DMS53 treated with DMSO at 0.1 percent for 48 hours (cell line): Measurements from ENCODE around the gene NKD1.

Source experiments
- DNase-seq: peaks from one replicate; lab custom pipeline; 2025; ENCODE audit not compliant: unreplicated experiment; lab: John Stamatoyannopoulos, UW

The NKD1 gene

GRCh38 chr16:50557046-50557445, 8.8 kb downstream of the NKD1 start:
- no peak for DNase-seq

DNA sequence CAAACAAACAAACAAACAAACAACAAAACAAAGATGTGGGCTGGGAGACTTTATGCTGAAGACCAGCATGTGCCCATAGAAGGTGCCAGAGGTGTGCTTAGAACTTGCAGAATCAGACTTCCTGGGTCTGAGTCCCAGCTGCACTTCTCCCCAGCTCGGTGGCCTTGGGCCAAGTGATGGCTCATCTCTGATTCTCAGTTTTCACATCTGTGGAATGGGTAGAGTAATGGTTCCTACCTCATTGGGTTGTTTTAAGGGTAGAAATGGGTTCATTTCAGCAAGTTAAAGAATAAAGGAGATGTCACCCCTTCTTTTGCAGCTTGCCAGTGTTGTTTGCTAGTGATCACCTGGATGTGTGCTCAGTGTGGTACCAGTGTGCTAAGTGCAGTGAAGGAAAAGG, 10.7 kb downstream of the NKD1 start:
- no peak for DNase-seq

DNA sequence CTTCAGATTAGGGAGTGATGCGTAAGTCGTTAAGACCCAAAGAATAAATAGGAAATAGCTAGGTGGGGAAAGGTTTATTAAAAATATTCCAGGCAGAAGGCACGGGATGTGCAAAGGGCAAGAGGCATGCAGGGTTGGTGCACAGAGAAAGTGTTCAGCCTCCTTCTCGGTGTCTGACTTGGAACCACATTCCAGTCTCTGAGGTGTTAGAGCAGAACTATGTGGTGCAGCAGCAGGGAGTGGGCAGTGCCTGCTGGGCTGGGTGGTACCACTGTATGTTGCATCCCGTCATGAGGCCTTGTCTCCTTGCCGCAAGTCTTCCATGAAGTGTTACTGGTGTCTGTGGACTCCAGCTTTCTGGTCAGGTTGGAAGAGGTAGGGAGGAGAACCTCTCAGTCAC, 11.1 kb downstream of the NKD1 start:
- DNase-seq: no peak

DNA sequence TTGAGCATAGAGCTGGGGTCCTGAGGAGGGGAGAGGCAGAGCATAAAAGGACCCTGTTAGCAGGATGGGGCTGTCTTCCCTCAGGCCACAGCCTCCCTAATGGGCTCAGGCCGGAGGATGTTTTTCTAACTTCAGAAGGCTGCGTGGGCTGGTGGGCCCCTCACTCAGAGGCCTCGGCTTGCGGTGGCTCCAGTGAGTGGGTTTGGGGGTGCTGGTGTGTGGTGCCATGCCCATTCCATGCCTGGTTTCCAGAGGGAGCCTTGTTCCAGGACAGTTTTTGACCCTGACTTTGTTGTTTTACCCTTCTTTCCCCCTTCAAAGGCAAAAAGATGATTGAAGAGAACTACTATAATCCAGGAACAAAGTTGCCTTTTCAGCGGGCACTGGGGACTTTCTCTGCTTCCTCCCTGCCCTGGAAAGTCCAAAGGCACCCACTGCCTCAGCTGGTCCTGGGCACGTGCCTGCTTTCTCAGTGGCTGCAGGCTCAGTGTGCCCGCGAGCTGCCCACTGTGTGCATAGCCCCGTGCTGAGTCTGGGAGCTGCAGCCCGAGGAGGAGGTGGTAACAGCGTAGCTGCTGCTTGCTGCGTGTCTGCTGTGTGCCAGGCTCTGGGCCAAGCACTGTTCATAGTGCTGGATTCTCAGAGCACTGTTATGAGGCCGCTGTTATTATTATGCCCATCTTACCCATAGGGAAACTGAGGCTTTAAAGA, 11.8 kb downstream of the NKD1 start:
- no peak for DNase-seq

- DNase-seq: no peak
These were observed 13.0 kb downstream of the NKD1 start for GRCh38 chr16:50560903-50561863.

DNA sequence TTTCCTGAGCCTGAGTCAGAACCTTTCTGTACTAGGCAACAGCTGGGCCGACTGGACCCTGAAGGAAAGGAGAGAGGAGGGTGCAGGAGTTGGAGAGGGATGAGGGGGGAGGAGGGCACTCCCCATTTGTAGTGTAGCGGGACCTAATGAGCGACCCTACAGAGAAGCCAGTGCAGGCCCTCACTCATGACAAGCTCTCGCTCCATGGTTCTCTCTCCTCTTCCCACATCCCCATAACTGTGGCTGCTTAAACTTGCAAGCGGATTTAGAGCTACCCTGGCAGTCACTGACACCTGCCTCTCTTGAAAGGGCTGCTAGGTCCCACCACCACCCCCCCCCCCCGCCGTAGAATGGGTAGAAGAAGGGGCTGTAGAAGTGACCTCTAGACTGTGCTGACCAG, 14.5 kb downstream of the NKD1 start:
- no peak for DNase-seq

- no peak for DNase-seq
These were observed 15.8 kb downstream of the NKD1 start for GRCh38 chr16:50563989-50564388.

DNA sequence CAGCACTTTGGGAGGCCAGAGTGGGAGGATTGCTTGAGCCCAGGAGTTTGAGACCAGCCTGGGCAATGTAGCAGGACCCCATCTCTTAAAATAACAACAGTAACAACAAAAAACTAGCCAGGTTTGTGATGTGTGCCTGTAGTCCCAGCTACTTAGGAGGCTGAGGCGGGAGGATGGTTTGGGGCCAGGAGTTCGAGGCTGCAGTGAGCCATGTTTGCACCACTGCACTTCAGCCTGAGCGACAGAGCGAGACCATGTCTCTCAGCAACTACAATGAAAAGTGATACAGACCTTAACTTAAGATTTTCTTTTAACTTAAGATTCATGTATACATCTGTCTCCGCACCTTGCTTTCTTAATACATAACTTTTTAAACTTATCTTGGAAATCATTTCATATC, 17.2 kb downstream of the NKD1 start:
- DNase-seq: no peak

DNA sequence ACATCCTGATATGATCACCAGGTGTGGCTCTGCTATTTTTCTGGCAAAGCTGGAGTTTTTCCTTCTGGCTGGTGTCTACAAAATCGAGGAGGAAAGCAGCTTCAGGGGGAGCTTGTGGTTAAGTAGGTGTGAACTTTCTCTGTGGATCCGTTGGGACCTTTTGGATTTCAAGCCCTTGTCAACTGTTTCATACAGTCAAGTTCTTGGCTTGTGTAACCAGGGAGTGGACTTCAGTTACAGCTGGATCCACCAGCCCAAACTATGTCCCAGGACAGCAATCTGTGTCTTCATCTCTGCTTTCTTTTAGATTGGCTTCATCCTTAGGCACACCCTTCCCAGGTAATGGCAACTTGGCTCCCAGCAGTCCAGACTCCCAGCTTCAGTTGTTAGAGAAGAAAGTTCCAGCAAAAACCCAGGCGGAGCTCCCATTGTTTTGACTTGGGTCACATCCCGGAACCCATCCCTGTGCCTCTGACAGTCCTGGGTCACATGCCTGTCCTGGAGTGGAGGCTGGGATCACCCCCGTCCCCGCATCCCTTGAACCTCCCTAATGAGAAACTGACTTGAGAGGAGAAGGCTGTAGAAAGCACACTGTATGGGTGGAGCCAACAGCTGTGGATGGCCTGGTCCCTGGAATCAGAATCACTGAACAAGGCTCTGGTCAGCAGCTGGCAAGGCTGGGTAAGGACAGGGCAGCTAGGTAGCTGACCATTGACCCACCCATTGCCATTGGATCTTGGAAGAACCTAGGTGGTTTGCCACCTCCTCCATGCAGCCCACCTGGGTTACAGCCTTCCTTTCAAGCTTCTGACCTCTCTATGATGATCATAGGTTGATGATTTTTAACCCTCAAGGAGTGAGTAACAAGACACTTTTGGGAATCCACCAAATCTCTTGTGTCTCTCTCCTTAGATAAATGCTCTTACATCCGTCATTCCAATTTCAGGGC, 18.1 kb downstream of the NKD1 start:
- DNase-seq: no peak

GRCh38 chr16:50567651-50568050, 19.5 kb downstream of the NKD1 start:
- DNase-seq: no peak

DNA sequence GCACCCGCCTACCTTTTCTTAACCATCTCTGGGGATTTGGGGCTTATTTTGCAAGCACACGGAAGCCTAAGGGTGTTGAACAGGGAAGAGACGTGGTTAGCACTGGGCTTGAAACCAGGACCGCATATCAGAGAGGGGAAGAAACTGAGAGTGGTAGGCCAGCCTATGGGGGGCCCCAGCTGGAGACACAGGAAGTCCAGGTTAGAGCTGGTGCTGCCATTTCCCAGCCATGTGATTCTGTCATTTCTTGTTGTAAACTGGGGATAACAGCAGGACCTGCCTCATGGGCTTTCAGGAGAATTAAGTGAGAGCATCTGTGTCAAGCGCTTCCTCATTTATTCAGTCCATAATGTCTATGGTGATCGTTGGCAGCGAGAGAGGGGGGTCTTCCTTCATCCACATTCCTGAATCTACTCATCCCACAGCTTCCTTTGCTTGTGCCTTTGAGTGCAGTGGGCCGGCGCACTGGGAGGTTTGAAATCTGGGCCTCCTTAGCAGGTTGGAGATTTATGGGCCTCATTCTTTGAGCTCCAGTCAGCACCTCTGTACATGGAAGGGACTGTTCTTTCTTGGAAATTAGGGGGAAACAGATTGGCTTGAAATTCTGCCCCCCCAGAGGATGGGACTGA, 20.1 kb downstream of the NKD1 start:
- DNase-seq: no peak

DNA sequence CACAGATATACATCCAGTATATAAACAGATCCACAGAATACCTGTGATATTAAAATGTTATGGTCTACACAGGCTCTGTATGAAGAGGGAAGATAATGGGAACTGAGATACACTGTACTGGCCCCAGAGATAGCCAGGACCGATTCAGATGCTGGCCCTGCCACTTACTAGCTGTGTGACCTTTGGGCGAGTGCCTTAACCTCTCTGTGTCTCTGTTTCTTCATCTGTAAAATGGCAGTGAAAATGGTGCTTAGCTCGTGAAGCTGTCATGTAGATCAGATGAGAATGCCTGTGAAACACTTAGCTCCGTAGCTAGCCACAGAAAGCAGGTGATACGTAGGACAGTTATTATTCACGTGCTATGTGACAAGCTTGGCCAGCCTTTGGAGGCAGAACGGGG, 22.2 kb downstream of the NKD1 start:
- DNase-seq: no peak

DNA sequence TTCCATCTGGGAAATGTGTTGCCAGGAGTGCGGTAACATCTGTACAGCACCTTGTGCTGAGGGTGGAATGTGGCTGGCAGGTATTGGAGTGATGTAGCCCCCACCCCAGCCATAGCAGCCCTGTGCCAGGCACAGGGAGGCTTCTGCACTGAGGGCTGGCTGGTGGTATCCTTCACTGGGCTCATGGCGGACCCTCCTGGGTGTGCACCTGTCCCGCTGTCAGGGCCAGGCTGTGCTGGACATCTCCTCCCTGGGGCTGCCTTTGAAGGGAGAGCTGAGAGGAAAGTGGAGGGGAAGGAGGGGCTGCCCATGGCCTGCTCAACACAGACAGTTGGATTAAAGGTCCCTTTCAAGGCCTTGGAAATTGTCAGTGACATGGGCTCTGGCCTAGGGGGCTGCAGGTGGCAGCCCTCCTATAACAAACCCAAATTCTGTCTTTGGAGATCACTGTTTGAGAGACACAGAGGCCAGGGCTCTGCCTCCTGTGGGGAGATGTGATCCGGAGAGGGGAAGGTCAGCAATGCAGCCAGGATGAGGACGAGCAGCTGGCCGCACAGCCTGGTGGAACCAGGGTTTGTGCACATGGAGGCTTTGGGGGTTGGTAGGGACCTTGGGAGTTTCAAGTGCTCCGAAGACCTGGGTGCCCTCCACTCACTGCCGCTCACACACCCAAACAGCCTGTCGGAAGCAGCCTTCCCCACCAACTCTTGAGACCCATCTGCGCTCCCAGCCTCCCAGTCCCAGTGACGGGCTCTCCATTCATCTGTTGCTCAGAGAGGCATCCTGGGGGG, 22.8 kb downstream of the NKD1 start:
- no peak for DNase-seq

GRCh38 chr16:50571786-50572185, 23.6 kb downstream of the NKD1 start:
- DNase-seq: no peak

- DNase-seq: no peak
These were observed 24.5 kb downstream of the NKD1 start for GRCh38 chr16:50572700-50573099.

DNA sequence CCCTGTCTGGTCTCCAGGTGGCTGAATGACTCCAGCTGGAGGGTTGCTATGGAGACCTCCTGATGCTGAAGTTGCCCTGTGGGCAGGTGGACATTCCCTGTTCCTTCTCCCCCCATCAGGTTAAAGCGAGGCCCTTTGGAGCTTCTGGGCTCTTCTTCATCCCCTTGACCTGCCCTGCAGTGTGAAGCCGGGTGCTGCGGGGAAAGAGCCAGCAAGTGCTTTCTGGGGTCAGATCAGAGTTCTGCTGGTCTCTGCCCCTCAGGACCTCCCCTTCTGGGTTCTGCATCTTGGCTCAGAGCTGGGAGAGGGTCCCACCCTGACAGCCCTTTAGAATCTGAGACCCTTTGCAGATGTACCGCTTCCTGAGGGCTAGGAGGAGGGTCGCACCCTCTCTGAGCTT, 25.1 kb downstream of the NKD1 start:
- DNase-seq: no peak

DNA sequence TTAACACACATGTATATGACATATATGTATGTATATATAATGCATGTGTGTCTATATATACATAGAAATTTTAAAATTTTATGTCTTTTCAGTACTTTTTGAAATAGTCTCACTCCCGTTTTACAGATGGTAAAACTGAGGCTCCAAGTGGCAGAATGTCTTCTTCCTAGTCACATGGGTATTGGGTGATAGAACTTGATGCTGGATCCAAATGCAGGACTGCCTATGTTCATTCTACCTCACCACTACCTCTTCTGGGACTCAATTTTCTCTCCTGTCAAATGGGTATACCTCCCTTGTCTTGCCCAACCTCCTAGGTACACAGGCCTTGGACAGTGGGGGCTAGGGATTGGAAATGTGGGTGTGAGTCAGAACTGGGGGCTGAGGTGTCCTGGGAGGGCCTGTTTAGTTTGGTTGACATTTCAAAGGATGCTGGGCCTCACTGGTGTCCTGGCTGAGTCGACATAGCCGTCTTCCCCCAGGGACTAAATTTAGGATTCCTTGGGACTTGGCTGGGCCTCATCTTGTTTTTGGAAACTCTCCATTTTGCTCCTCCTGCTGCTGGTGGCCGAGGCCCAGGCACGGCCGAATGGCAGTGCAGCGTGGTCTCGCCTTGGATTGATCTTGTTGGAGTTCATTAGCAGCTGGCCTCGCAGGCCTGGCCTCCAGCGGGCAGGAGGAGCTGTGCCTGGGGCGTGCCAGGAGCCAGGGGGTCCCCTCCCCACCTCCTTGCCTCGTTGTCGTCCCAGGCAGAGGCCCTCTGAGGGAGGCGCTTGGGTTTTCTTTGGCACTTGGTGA, 25.9 kb downstream of the NKD1 start:
- no peak for DNase-seq

GRCh38 chr16:50574745-50575136, 26.5 kb downstream of the NKD1 start:
- DNase-seq: no peak

DNA sequence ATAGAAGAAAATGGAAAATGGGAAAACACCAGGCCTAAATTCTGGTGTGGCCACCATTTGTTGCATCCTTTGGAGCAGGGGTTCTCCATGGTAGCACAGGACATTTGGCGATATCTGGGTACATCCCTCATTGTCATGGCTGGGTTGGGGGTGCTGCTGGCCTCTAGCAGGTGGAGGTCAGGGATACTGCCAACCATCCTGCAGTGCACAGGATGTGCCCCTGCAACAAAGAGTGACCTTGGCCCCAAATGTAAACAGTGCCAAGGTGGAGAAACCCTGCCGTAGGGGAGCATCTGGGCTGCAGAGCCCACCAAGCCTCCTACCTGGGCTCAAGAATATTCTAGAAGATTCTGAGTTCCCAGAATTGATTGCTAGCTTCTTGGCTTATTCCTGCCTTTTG, 27.5 kb downstream of the NKD1 start:
- DNase-seq: no peak
